ENCODE data around the gene FHOD3. TPM values are rescaled to one million over a fixed set of nuclear protein-coding genes. Genes with fewer than 3 reads are reported as not detected.

Gene FHOD3
- total RNA-seq, 1 donor: not detected

- Histone ChIP-seq H3K4me1 (ENCODE audit: insufficient read depth, low read length) (no peaks in the 10 kb centered on the region), H3K4me3 (ENCODE audit: low read length) (no peak overlapping the region), H3K27me3 (ENCODE audit: insufficient read depth, low read length) (peaks cover 36% of the 10 kb centered on the region), H3K9me3 (ENCODE audit: low read depth, low read length) (no peaks in the 10 kb centered on the region)
Observed at GRCh38 chr18:36304723-36305122, 7.2 kb downstream of the FHOD3 start.

GRCh38 chr18:36305375-36305774, 7.9 kb downstream of the FHOD3 start:
- Histone ChIP-seq H3K4me3 (ENCODE audit: low read length) (no peak overlapping the region), H3K9me3 (ENCODE audit: low read depth, low read length) (no peaks in the 10 kb centered on the region), H3K4me1 (ENCODE audit: insufficient read depth, low read length) (no peaks in the 10 kb centered on the region), H3K27me3 (ENCODE audit: insufficient read depth, low read length) (peaks cover 29% of the 10 kb centered on the region)

GRCh38 chr18:36307513-36307912, 10.0 kb downstream of the FHOD3 start:
- Histone ChIP-seq H3K9me3 (ENCODE audit: low read depth, low read length) (no peaks in the 10 kb centered on the region), H3K4me1 (ENCODE audit: insufficient read depth, low read length) (no peaks in the 10 kb centered on the region), H3K27me3 (ENCODE audit: insufficient read depth, low read length) (peaks cover 24% of the 10 kb centered on the region), H3K4me3 (ENCODE audit: low read length) (no peak overlapping the region)

GRCh38 chr18:36308711-36309435, 11.4 kb downstream of the FHOD3 start:
- Histone ChIP-seq H3K4me3 (ENCODE audit: low read length) (no peak overlapping the region), H3K27me3 (ENCODE audit: insufficient read depth, low read length) (peaks cover 17% of the 10 kb centered on the region), H3K4me1 (ENCODE audit: insufficient read depth, low read length) (no peaks in the 10 kb centered on the region), H3K9me3 (ENCODE audit: low read depth, low read length) (no peaks in the 10 kb centered on the region)

DNA sequence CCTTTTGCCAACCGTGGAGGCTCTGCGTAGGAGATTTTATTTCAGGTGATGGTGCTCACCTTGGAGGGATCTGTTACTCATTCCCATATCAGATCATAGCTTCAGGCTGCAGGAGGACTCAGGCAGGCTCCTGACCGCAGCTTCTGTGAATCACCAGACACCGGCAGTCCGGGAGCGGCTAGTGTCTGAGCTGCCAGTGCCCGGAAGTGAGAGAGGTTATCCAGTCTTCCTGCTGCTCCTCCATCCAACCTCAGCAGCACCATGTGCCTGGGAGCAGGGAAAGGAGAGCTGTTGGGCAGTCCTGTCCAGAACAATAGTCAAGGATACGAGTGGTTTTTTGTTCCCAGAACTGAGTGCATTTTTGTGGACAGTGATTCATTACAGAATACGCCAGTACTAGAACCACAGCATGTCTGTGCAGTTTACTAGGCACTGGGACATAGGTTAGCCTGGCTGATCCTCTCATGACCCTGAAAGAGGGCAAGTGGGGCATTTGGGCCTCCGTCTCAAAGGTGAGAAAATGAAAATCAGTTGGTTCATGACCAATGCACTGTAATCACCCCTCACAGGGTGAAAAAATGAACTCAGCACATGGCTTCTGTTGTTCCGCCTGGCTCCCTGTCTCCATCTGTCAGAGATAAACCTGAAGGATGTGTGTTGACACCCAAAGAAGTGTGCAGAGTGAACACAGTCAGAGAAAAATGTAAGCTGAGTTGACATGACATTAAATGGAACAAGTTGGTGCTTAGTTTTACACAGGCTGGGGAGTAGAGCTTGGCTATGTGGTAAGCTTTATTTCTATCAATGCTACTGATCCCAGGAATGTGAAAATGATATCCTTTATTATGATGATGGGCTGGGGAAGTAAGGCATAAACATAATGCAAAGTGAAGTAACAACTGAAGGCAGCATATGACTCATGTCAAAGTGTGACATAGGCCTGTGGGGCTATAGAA, 12.2 kb downstream of the FHOD3 start:
- Histone ChIP-seq H3K4me3 (ENCODE audit: low read length) (no peak overlapping the region), H3K27me3 (ENCODE audit: insufficient read depth, low read length) (peaks cover 8% of the 10 kb centered on the region), H3K4me1 (ENCODE audit: insufficient read depth, low read length) (no peaks in the 10 kb centered on the region), H3K9me3 (ENCODE audit: low read depth, low read length) (no peaks in the 10 kb centered on the region)

DNA sequence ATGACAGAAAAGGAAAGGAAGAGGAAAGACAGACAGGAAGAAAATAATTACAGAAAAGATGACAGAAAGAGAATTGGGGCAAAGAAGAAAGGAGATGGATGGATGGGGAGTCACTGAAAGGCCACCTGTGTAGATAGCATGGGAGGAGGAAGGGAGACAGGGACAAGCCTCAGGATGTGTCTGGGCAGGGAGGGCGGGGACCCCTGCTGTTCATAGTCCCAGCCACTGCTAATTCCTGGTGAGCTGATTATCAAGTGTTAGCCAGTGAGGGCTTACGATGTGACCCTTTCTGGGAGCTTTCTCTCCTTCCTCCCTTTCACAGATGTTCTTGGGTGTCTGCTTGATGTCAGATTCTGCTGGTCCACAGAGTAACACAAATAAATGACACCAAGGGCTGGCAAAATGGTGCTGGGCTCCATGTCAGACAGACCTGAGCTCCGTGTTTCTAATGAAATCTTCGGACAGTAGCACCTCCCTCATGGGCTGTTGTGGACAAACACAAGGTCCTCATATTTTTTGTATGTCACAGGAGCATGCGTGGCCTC, 13.6 kb downstream of the FHOD3 start:
- Histone ChIP-seq H3K9me3 (ENCODE audit: low read depth, low read length) (no peaks in the 10 kb centered on the region), H3K27me3 (ENCODE audit: insufficient read depth, low read length) (no peaks in the 10 kb centered on the region), H3K4me3 (ENCODE audit: low read length) (no peak overlapping the region), H3K4me1 (ENCODE audit: insufficient read depth, low read length) (no peaks in the 10 kb centered on the region)

DNA sequence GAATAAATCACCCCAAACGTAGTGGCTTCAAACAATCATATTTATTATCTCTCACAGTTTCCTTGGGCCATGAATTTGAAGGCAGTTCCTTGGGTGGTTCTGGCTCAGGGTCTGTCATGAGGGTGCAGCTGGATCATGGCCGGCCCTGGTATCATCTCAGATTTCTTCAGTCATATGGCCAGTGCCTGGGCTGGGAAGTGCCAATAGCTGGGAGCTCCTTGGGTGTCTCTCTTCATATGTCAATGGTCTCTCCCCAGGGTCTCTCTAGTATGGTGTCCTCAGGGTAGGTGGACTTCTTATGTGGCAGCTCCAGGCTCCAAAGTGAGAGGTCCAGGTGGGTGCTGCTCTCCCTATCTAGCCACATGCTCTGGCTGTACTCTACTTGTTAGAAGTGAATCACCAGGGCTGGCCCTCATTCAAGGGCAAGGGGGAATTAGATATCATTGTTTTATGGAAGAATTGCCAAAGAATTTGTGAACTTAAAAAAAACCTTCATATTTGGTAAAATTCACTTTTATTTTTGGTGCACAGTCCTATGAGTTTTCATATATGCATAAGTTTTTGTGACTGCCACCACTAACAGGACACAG, 15.4 kb downstream of the FHOD3 start:
- no peaks in the 10 kb centered on the region for H3K27me3 ChIP-seq (ENCODE audit: insufficient read depth, low read length)
- no peak overlapping the region for H3K4me3 ChIP-seq (ENCODE audit: low read length)
- H3K4me1 ChIP-seq (ENCODE audit: insufficient read depth, low read length): no peaks in the 10 kb centered on the region
- no peaks in the 10 kb centered on the region for H3K9me3 ChIP-seq (ENCODE audit: low read depth, low read length)

- Histone ChIP-seq H3K27me3 (ENCODE audit: insufficient read depth, low read length) (no peaks in the 10 kb centered on the region), H3K4me1 (ENCODE audit: insufficient read depth, low read length) (no peaks in the 10 kb centered on the region), H3K4me3 (ENCODE audit: low read length) (no peak overlapping the region), H3K9me3 (ENCODE audit: low read depth, low read length) (no peaks in the 10 kb centered on the region)
Observed at GRCh38 chr18:36314098-36314497, 16.6 kb downstream of the FHOD3 start.

DNA sequence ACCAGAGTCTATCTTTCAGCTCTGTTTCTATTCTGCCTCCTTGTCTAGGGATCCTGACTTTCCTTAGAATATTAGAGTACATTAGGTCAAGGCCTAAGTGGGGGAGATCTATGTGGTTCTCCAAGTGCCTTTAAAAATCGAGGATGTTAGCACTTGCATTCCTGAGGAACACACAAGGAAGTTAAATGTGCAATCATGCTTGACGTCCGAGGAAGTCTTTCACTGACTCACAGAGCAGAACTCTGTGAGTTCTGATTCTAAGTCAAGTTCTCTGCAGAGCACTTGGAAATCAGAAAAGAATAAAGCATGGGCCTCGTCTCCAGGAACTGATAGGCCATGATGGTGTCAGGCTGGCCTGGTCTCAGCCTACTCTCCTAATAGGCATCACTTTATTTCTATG, 17.2 kb downstream of the FHOD3 start:
- Histone ChIP-seq H3K27me3 (ENCODE audit: insufficient read depth, low read length) (no peaks in the 10 kb centered on the region), H3K4me3 (ENCODE audit: low read length) (no peak overlapping the region), H3K9me3 (ENCODE audit: low read depth, low read length) (no peaks in the 10 kb centered on the region), H3K4me1 (ENCODE audit: insufficient read depth, low read length) (no peaks in the 10 kb centered on the region)

DNA sequence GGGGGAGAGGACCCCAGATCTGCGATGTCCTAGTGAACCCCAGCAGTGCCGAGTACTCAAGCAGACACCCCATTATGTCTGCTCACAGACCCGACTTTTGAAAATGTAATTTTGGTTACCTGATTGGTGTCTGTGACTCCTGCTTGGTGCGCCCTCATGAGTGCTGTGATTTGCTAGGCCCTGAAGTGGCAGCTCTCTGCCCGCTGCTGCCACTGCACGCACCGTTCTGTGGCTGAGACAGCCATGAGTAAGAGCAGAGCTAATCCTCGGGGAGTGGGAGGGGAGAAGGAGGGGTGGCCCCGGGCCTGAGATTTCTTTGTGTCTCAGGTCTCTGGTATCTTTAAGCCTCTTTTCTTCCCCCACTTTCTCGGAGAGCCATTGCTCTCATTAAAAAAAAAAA, 18.2 kb downstream of the FHOD3 start:
- no peak overlapping the region for H3K4me3 ChIP-seq (ENCODE audit: low read length)
- no peaks in the 10 kb centered on the region for H3K9me3 ChIP-seq (ENCODE audit: low read depth, low read length)
- H3K27me3 ChIP-seq (ENCODE audit: insufficient read depth, low read length): no peaks in the 10 kb centered on the region
- H3K4me1 ChIP-seq (ENCODE audit: insufficient read depth, low read length): no peaks in the 10 kb centered on the region

GRCh38 chr18:36316246-36316645, 18.7 kb downstream of the FHOD3 start:
- Histone ChIP-seq H3K27me3 (ENCODE audit: insufficient read depth, low read length) (no peaks in the 10 kb centered on the region), H3K4me3 (ENCODE audit: low read length) (no peak overlapping the region), H3K4me1 (ENCODE audit: insufficient read depth, low read length) (no peaks in the 10 kb centered on the region), H3K9me3 (ENCODE audit: low read depth, low read length) (no peaks in the 10 kb centered on the region)

GRCh38 chr18:36321658-36322407, 24.3 kb downstream of the FHOD3 start:
- Histone ChIP-seq H3K4me1 (ENCODE audit: insufficient read depth, low read length) (no peaks in the 10 kb centered on the region), H3K4me3 (ENCODE audit: low read length) (no peak overlapping the region), H3K27me3 (ENCODE audit: insufficient read depth, low read length) (no peaks in the 10 kb centered on the region), H3K9me3 (ENCODE audit: low read depth, low read length) (no peaks in the 10 kb centered on the region)

DNA sequence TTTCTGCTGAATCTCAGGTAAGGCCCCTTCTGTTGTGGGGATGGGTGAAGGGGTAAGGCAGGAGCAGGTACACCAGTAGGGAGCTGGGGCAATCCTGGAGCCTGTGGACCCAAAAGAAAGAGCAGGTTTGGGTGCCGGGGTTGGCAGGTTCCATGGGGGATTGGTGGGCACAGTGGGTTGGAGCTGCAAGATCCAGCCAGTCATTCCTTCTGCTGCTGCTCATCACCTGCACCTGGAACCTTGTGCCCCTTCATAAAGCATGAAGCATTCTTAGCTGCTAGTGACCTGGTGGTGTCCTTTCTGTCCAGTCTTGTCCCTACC, 24.9 kb downstream of the FHOD3 start:
- Histone ChIP-seq H3K4me3 (ENCODE audit: low read length) (no peak overlapping the region), H3K27me3 (ENCODE audit: insufficient read depth, low read length) (no peaks in the 10 kb centered on the region), H3K4me1 (ENCODE audit: insufficient read depth, low read length) (no peaks in the 10 kb centered on the region), H3K9me3 (ENCODE audit: low read depth, low read length) (no peaks in the 10 kb centered on the region)

GRCh38 chr18:36322734-36323133, 25.2 kb downstream of the FHOD3 start:
- Histone ChIP-seq H3K4me1 (ENCODE audit: insufficient read depth, low read length) (no peaks in the 10 kb centered on the region), H3K9me3 (ENCODE audit: low read depth, low read length) (no peaks in the 10 kb centered on the region), H3K4me3 (ENCODE audit: low read length) (no peak overlapping the region), H3K27me3 (ENCODE audit: insufficient read depth, low read length) (no peaks in the 10 kb centered on the region)

All from mononuclear cell (primary cell).